ENCODE results near the gene HBZ.
"Not testable (repeated sequence)": the region's sequence is repeated elsewhere in the genome, so short reads cannot be mapped to it uniquely, and the experiment has no call there.

Gene HBZ

GRCh38 chr16:165539-166374, 13.3 kb downstream of the HBZ start, which contains the start of gene HBM:
Gene HBM (plus strand): TSS chr16:165978. CDS start chr16:165998, 20 bp downstream.
- no peak for DNase-seq

GRCh38 chr16:166375-167121, 14.1 kb downstream of the HBZ start:
- DNase-seq = no peak

- DNase-seq = no peak
Measured at GRCh38 chr16:167122-167690, 14.8 kb downstream of the HBZ start.

- DNase-seq = no peak
Measured at GRCh38 chr16:168424-168823, 16.0 kb downstream of the HBZ start.

GRCh38 chr16:169014-169413, 16.6 kb downstream of the HBZ start:
- no peak for DNase-seq

GRCh38 chr16:170088-170507, 17.7 kb downstream of the HBZ start:
- peak; percentile 16 for DNase-seq

GRCh38 chr16:170788-171187, 18.3 kb downstream of the HBZ start:
- no peak for DNase-seq

- not testable (repeated sequence) for DNase-seq
Measured at GRCh38 chr16:172374-172941, 20.0 kb downstream of the HBZ start, which contains the start of gene HBA2. Gene HBA2 (plus strand): TSS chr16:172876. CDS start chr16:172913, 37 bp downstream.

GRCh38 chr16:173211-173854, 20.9 kb downstream of the HBZ start:
- DNase-seq = not testable (repeated sequence)

- DNase-seq = peak; percentile 20
Measured at GRCh38 chr16:173928-174769, 21.7 kb downstream of the HBZ start.

GRCh38 chr16:175011-175949, 22.8 kb downstream of the HBZ start:
- DNase-seq = no peak

GRCh38 chr16:176006-176405, 23.6 kb downstream of the HBZ start:
- DNase-seq = not testable (repeated sequence)

- not testable (repeated sequence) for DNase-seq
Measured at GRCh38 chr16:176477-177382, 24.3 kb downstream of the HBZ start, which contains the start of gene HBA1. Gene HBA1 (plus strand): TSS chr16:176680. CDS start chr16:176717, 37 bp downstream.

- no peak for DNase-seq
Measured at GRCh38 chr16:177394-177822, 25.0 kb downstream of the HBZ start.

- DNase-seq = no peak
Measured at GRCh38 chr16:177981-178667, 25.7 kb downstream of the HBZ start.

GRCh38 chr16:178668-179015, 26.2 kb downstream of the HBZ start:
- DNase-seq = no peak

- no peak for DNase-seq
Measured at GRCh38 chr16:179211-180092, 27.0 kb downstream of the HBZ start.
